Measurements from ENCODE around the gene PPARG. TPM values are rescaled to one million over a fixed set of nuclear protein-coding genes. Genes with fewer than 3 reads are reported as not detected.

PPARG gene
- polyA plus RNA-seq, 1 experiment, result 3.5 TPM

GRCh38 chr3:12425850-12426579, 137.1 kb downstream of the PPARG start:
- ChIA-PET POLR2A (no interaction called here), CTCF (interaction anchor here (0.7 kb wide), 1 partner anchor 15 kb away, joined by 3 read pairs; no protein-coding TSS in a partner anchor)
- Histone ChIP-seq H3K27me3 (ENCODE audit: control insufficient read depth, insufficient read depth, low read length) (no peaks in the 10 kb centered on the region; the same call in 1 of the 2 replicates), H3K36me3 (ENCODE audit: control insufficient read depth, insufficient read depth, low read length) (no peaks in the 10 kb centered on the region), H3K4me3 (ENCODE audit: low read depth, low read length) (no peak overlapping the region)
- TF ChIP-seq CTCF (IDR thresholded peaks at IDR 0.05; ENCODE audit: insufficient read depth, low read depth, low read length), result no peak
- DNase-seq (ENCODE audit: low read depth), result no peak

GRCh38 chr3:12427551-12427950, 138.7 kb downstream of the PPARG start:
- Histone ChIP-seq H3K4me3 (ENCODE audit: low read depth, low read length) (no peak overlapping the region), H3K27me3 (ENCODE audit: control insufficient read depth, insufficient read depth, low read length) (no peaks in the 10 kb centered on the region; the same call in 1 of the 2 replicates), H3K36me3 (ENCODE audit: control insufficient read depth, insufficient read depth, low read length) (no peaks in the 10 kb centered on the region)
- POLR2A ChIA-PET, result no interaction called here
- TF ChIP-seq CTCF (IDR thresholded peaks at IDR 0.05; ENCODE audit: insufficient read depth, low read depth, low read length), result no peak
- CTCF ChIA-PET, result interaction anchor here (0.6 to 1.2 kb wide), 3 partner anchors 18 to 249 kb away, joined by 3 read pairs; no protein-coding TSS in a partner anchor
- DNase-seq (ENCODE audit: low read depth), result no peak

GRCh38 chr3:12428126-12428525, 139.3 kb downstream of the PPARG start:
- H3K36me3 ChIP-seq (ENCODE audit: control insufficient read depth, insufficient read depth, low read length), result no peaks in the 10 kb centered on the region
- POLR2A ChIA-PET, result no interaction called here
- no peak overlapping the region for H3K4me3 ChIP-seq (ENCODE audit: low read depth, low read length)
- CTCF ChIA-PET, result interaction anchor here (0.6 to 1.2 kb wide), 2 partner anchors 17 to 495 kb away, joined by 3 read pairs; no protein-coding TSS in a partner anchor
- no peaks in the 10 kb centered on the region; the same call in 1 of the 2 replicates for H3K27me3 ChIP-seq (ENCODE audit: control insufficient read depth, insufficient read depth, low read length)
- TF ChIP-seq CTCF (IDR thresholded peaks at IDR 0.05; ENCODE audit: insufficient read depth, low read depth, low read length), result no peak
- DNase-seq (ENCODE audit: low read depth), result no peak

- CTCF ChIA-PET, result no interaction called here
- Histone ChIP-seq H3K36me3 (ENCODE audit: control insufficient read depth, insufficient read depth, low read length) (no peaks in the 10 kb centered on the region), H3K27me3 (ENCODE audit: control insufficient read depth, insufficient read depth, low read length) (no peaks in the 10 kb centered on the region; the same call in 1 of the 2 replicates), H3K4me3 (ENCODE audit: low read depth, low read length) (no peak overlapping the region)
- DNase-seq (ENCODE audit: low read depth), result no peak
- POLR2A ChIA-PET, result no interaction called here
- no peak for TF ChIP-seq CTCF (IDR thresholded peaks at IDR 0.05; ENCODE audit: insufficient read depth, low read depth, low read length)
These were observed 141.2 kb downstream of the PPARG start for GRCh38 chr3:12430086-12430485.

DNA sequence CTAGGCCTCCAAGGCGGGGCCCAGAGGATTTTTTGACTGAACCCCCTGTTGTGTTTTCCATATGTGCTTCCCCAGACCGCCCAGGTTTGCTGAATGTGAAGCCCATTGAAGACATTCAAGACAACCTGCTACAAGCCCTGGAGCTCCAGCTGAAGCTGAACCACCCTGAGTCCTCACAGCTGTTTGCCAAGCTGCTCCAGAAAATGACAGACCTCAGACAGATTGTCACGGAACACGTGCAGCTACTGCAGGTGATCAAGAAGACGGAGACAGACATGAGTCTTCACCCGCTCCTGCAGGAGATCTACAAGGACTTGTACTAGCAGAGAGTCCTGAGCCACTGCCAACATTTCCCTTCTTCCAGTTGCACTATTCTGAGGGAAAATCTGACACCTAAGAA, 145.0 kb downstream of the PPARG start:
- no peak for TF ChIP-seq CTCF (IDR thresholded peaks at IDR 0.05; ENCODE audit: insufficient read depth, low read depth, low read length)
- no peaks in the 10 kb centered on the region; the same call in 1 of the 2 replicates for H3K27me3 ChIP-seq (ENCODE audit: control insufficient read depth, insufficient read depth, low read length)
- no peak for DNase-seq (ENCODE audit: low read depth)
- POLR2A ChIA-PET, result interaction anchor here (0.7 kb wide), 1 partner anchor 35 kb away, joined by 4 read pairs; no protein-coding TSS in a partner anchor
- CTCF ChIA-PET, result interaction anchor here (2.4 kb wide), 1 partner anchor 46 kb away, joined by 6 read pairs; no protein-coding TSS in a partner anchor
- H3K4me3 ChIP-seq (ENCODE audit: low read depth, low read length), result no peak overlapping the region
- no peaks in the 10 kb centered on the region for H3K36me3 ChIP-seq (ENCODE audit: control insufficient read depth, insufficient read depth, low read length)

Measured in BJ (cell line).